HG03103 (cell line): ENCODE results near the gene FLRT1.

Experiments
- ATAC-seq: cut with Tn5 transposase; IDR thresholded peaks from one replicate; pipeline ENCODE4 v1.9.1; 2021; ENCODE audit warnings: low read depth; ENCODE audit not compliant: unreplicated experiment

FLRT1 gene

GRCh38 chr11:64035576-64035975 lies at the start of gene FLRT1:
Gene FLRT1, plus strand, starts transcription at chr11:64035931. Its CDS starts 80,337 bp downstream, at chr11:64116268.
- ATAC-seq = no peak

- ATAC-seq = peak; percentile 73
Measured at GRCh38 chr11:63986156-63986931, 49.4 kb upstream of the FLRT1 start, which contains the start of gene OTUB1. Gene OTUB1, plus strand, starts transcription at chr11:63986438. Its CDS starts 19 bp downstream, at chr11:63986457.

GRCh38 chr11:63986932-63987513 lies 48.7 kb upstream of the FLRT1 start:
- ATAC-seq = no peak

DNA sequence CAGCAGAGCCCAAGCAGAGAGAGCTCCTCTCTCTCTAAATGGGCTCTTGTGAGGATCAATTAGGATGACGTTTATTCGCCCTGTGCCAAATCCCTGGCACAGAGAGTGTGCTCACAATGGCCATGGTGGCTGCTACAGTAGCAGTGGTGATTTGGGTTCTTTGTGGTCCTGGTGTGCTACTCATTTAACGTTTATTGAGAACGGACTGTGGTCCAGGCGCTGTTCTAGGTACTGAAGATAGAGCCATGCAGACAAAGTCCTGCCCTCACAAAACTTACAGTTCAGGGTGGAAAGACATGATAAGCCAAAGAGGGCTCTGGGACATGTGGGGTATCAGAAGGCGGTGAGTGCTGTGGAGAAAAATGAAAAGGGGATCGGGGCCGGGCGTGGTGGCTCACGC lies 44.2 kb upstream of the FLRT1 start:
- no peak for ATAC-seq

DNA sequence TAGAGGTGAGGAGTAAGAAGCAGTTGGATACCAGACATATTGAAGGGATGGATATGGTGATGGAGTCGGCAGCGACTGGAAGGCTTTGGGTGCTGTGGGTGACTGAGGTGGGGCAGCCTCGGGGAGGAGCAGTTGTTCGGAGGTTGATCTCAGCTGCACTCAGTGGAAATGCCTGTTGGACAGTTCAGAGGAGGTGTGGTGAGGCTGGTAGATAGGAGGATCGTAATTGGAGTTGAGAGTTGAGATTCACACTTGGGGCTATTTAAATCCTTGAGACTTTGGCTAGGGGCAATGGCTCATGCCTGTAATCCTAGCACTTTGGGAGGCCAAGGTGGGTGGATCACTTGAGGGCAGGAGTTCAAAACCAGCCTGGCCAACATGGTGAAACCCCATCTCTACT lies 42.6 kb upstream of the FLRT1 start:
- ATAC-seq = no peak

DNA sequence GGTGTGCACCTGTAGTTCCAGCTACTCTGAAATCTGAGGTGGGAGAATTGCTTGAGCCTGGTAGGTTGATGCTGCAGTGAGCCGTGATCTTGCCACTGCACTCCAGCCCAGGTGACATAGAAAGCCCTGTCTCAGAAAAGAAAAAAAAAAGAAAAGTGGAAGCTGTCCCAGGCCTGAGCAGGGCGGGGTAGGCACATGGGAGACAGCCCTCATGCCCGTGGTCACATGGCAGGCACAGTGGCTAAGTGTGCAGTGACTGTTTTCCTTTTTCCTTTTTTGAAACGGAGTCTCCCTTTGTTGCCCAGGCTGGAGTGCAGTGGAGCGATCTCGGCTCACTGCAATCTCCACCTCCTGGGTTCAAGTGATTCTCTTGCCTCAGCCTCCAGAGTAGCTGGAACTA lies 41.7 kb upstream of the FLRT1 start:
- ATAC-seq = no peak

- ATAC-seq = no peak
Measured at GRCh38 chr11:63996512-63996911, 39.2 kb upstream of the FLRT1 start.

GRCh38 chr11:63997104-63997700 lies 38.5 kb upstream of the FLRT1 start:
- ATAC-seq = no peak

DNA sequence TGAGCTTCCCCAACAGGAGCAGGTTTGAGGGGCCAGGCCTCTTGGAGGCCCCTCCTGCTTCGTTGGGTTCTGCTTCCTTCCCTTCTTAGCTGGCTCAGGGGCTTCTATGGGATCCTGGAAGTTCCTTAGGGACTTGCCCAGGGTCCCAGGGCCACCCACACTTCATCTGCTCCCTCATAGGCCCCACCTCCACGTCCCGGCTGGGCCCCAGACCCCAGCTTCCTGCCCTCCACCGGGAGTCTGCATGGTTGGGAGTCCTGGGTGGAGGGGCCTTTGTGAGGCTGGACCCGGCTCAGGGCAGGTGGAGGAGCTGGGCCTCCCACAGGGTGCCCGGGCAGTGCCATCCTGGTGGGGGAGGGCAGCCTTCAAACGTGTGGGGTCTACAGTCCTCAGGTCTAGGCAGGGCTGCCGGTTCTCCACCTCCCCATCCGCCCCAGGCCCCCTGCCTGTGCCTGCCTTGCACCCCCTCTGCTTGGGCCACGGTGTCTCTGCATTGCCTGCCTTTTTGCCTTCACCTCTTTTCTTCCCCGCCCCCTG lies 37.9 kb upstream of the FLRT1 start:
- no peak for ATAC-seq

DNA sequence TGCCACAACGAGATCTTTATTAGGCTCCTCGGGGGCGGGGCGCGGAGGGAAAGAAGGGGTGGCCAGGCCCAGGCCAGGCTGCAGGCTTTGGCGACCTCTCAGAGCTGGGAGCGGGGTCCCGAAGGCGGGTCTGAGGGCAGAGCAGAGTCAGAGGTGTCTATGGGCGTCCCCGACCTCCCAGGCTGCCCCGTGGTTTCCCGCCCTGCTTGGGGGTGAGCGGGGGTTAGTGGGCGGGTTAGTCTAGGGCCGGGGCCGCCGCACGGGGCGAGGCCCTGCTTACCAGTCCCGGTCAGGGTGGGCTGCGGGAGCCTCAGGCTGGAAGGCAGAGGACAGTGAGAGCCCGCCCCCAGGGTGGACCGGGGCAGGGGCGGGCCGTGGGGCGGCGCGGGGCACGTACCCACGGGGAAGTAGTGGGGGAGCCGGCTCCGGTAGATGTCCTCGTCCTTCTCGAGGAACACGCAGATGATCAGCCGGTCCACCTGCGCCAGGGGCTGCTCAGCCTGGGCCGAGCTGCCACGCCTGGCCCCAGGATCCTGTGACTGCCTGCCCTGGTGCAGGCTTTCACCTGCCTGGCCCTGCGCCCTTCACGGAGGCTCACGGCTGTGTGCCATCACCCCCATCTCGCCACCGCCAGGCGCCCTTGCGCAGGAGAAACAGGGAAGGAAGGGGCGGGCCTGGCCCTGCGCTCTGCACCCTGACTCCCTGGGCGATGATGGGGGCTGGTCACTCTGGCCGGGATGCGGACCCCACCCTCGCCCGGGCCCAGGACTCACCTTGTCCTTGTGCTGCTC lies 37.0 kb upstream of the FLRT1 start:
- no peak for ATAC-seq

DNA sequence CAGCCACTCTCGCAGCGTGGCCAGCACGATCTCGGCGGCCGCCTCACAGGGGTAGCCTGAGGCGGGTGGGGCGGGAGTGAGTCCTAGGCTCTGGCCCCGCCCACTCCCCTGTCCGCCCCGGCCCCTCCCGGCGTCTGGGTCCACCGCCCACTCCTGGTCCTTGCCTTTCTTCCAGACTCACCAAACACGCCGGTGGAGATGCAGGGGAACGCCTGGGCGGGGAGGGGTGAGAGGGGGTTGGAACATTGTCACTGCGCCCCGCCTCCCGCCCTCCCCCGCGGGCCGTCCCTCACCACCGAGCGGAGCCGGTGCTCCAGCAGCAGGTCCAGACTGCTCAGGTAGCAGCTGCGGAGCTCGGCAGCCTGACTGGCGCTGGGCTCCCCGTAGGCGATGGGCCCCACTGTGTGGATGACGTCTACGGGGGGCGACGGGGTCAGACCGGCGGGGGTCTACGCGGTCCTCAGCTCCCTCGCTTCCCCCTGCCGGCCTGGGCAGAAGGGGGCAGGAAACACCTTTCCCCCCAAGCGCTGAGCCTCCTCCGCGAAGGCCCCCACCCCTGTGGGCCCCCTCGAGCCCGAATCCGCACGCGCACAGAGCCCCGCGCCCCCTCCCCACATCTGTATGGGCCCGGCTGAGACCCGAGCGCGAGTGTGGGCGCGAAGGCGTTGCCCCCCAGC lies 36.2 kb upstream of the FLRT1 start:
- ATAC-seq = no peak

DNA sequence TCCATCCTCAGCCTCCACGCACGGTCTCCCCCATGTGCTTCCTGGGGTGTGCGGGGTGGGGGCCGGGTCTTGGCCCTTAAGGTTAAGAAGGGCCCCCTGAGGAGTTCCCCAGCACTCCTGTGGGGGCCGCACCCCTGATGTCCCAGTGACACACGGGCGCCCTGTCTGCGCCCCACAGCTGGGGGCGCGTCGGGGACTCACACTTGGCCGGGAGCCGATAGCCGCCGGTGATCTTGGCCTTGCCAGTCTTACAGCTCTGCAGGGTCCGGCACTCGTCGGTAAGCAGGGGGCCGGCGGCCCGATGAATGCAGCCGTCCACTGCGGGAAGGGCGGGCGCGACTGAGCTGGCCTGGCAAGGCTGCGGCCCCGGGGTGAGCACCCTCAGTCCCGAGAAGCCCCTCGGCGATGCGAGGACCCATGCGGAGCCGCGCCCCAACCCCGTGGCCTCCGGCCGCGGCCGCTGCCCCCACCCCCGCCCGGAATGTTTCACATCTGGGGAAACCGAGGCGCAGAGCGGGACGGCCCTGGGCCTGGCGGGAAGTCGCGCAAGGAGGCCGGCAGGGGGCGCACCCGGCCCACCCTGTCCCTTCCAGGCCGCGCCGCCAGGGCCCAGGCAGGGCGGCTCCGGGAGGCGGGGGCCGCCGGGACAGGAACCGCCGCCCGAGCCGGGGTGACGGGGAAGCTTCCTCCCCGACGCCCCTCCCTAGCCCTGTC lies 35.5 kb upstream of the FLRT1 start:
- ATAC-seq = no peak

DNA sequence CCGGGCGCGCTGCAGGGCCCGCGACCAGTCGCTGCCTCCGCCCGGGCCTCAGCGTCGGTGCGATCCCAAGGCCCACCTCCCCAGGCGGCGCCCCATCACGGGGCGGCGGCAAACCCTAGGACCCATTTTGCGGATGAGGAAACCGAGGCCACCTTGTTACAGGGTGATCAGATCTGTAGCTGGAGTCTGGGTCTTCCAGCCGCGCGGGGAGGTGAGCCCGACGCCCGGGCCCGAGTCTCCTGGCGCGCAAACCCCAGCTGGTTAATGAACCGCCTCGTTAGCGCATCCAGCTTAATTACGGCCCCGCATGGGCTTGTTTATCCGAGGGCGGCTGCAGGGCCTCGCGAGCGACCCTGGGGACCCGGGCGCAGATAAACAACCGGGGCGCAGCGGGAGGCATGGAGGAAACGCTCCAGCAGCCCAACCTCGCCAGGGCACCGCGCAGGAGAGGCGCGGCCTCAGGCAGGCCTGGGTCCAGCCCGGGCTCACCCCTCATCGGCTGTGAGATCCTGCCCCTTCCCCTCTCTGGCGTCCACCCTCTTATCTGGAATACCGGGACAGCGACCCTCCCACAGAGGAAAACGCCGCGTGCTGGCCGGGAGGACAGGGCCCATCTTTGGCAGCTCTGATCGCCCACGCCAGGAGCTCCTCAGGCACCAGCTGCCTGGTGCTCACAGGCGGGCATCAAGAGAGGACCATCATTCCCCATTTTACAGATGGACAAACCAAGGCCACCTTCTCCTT lies 34.8 kb upstream of the FLRT1 start:
- ATAC-seq = no peak

GRCh38 chr11:64001484-64002420 lies 34.0 kb upstream of the FLRT1 start:
- no peak for ATAC-seq

DNA sequence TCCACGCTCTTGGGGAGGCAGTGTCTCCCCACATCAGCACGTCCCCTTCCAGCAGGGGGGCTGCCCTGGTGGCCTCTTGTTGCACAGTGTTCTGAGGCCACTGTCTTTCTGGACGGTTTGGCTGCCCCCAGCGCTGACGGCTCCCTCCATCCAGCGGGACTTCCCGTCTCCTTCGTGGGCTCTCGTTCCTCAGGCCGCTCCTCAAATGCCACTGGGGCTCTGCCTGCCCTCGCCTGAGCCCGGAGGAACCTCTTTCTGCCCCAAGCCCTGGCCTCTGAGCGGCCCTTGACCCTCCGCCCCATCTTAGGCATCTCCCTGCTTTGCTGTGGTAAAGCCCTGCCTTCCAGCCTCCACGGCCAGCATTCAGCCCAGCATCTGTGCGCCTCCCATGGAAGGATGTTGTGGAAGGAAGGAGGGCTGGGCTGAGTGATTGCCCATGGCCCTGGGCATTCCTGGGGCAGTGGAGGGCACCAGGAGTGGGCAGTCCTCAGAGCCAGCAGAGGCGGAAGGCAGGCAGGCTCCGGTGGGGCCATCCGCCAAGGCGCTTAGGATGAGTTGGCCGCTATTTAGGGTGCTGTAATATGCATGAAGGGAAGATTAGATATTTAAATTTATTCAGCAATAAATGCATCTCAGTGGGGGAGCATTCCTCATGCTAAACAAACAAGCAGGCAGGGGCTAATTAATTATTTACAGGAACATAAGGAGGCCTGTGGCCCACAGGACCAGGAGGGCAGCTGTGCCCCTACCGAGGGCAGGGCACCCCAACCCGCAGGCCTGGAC lies 31.7 kb upstream of the FLRT1 start:
- no peak for ATAC-seq

DNA sequence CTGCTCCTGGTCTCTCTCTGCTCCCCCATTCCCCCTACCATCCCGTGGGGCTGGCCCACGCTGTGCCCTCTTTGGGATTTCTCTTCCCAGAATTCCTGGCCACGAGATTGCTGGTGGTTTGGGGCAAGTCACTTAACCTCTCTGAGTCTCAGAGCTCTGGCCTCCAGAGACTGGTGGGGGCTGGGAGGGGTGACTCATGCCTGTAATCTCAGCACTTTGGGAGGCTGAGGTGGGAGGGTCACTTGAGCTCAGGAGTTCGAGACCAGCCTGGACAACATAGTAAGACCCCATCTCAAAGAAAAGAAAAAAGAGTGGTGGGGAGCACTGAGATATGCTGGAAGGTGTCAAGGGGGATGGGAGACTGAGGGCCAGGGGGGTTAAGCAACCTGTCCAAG lies 31.1 kb upstream of the FLRT1 start:
- no peak for ATAC-seq

DNA sequence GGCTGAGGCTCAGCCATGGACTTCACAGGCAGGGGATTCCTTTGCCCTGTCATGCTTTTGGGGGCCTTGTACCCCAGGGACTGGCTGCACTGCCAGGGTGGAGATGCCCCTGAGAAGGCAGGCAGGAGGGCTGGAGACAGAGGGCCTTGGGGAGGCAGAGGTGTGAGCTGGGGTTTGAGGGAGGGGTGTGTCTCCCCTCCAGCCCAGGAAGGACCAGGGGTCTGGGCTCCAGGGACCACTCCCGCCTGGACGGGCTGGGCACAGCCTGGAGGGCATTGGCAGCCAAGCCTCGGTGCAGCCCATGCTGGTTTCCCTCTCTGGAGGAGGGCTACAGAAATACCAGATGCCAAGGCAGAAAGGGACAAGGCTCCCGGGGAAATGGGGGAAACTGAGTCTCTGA lies 30.0 kb upstream of the FLRT1 start:
- ATAC-seq = no peak
